HFFc6 (cell line): Measurements from ENCODE around the gene SRSF12. TPM values are rescaled to one million over a fixed set of nuclear protein-coding genes. Genes with fewer than 3 reads are reported as not detected.

Experiments used
- DNase-seq: peaks from one replicate; pipeline ENCODE4 v3.0.0-alpha.2; 2018
- H3K27ac Mint-ChIP-seq: 2 replicates; pipeline ENCODE4 v1.8.0; 2020; ENCODE audit warnings: mild to moderate bottlenecking, mixed read lengths
- H3K27me3 Mint-ChIP-seq: 2 replicates; pipeline ENCODE4 v1.8.0; 2021; ENCODE audit warnings: mild to moderate bottlenecking, moderate library complexity, mixed read lengths; ENCODE audit not compliant: insufficient read depth
- H3K36me3 Mint-ChIP-seq: 2 replicates; pipeline ENCODE4 v1.8.0; 2021; ENCODE audit warnings: low read depth, mixed read lengths
- H3K4me1 Mint-ChIP-seq: 2 replicates; pipeline ENCODE4 v1.8.0; 2020; ENCODE audit warnings: low read depth, mixed read lengths
- H3K4me3 Mint-ChIP-seq: 2 replicates; pipeline ENCODE4 v1.8.0; 2020; ENCODE audit warnings: mild to moderate bottlenecking, moderate library complexity, mixed read lengths
- H3K9me3 Mint-ChIP-seq: 2 replicates; pipeline ENCODE4 v1.8.0; 2020; ENCODE audit warnings: mild to moderate bottlenecking, mixed read lengths
- total RNA-seq, 6 experiments: library from RNA; stranded (reverse); fragmentation: NEBNext Ultra II Directional; extraction: Animal tissue kit (Norgen Biotek cat#: 25700); gene quantifications; 2 replicates in 1 of 6; 3 replicates in 5 of 6; pipeline ENCODE4 v1.2.3, GENCODE V29; 2021
- TF ChIP-seq, protein P1 (sequence below): fragments of 200-600 bp; sonication (generic); IDR thresholded peaks from 2 replicates; pipeline ENCODE4 v1.5.0; 2021; ENCODE audit warnings: antibody characterized with exemption, mild to moderate bottlenecking

Gene SRSF12
- total RNA-seq, 6 experiments from 2014 or later, result not detected

GRCh38 chr6:89048985-89049384, 68.9 kb downstream of the SRSF12 start:
- H3K36me3 Mint-ChIP-seq, result no peaks in the 10 kb centered on the region

GRCh38 chr6:89048288-89048923, 69.5 kb downstream of the SRSF12 start:
- Mint-ChIP-seq H3K4me1 (peaks cover 13% of the 10 kb centered on the region; the same call in 1 of the 2 replicates), H3K27ac (no peak overlapping the region), H3K9me3 (no peaks in the 10 kb centered on the region), H3K27me3 (no peaks in the 10 kb centered on the region; the same call in 1 of the 2 replicates), H3K36me3 (no peaks in the 10 kb centered on the region), H3K4me3 (no peak overlapping the region)
- DNase-seq, result no peak
- TF ChIP-seq, protein P1, sequence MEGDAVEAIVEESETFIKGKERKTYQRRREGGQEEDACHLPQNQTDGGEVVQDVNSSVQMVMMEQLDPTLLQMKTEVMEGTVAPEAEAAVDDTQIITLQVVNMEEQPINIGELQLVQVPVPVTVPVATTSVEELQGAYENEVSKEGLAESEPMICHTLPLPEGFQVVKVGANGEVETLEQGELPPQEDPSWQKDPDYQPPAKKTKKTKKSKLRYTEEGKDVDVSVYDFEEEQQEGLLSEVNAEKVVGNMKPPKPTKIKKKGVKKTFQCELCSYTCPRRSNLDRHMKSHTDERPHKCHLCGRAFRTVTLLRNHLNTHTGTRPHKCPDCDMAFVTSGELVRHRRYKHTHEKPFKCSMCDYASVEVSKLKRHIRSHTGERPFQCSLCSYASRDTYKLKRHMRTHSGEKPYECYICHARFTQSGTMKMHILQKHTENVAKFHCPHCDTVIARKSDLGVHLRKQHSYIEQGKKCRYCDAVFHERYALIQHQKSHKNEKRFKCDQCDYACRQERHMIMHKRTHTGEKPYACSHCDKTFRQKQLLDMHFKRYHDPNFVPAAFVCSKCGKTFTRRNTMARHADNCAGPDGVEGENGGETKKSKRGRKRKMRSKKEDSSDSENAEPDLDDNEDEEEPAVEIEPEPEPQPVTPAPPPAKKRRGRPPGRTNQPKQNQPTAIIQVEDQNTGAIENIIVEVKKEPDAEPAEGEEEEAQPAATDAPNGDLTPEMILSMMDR, result no peak

More at GRCh38 chr6:89048985-89049384, 68.9 kb downstream of the SRSF12 start:
- TF ChIP-seq, protein P1, result no peak
- no peak for DNase-seq
- no peak overlapping the region for H3K27ac Mint-ChIP-seq
- no peaks in the 10 kb centered on the region for H3K9me3 Mint-ChIP-seq
- peaks cover 2% of the 10 kb centered on the region for H3K27me3 Mint-ChIP-seq
- H3K4me3 Mint-ChIP-seq, result no peak overlapping the region
- H3K4me1 Mint-ChIP-seq, result peaks cover 13% of the 10 kb centered on the region; the same call in 1 of the 2 replicates

GRCh38 chr6:89047473-89047872, 70.4 kb downstream of the SRSF12 start:
- Mint-ChIP-seq H3K9me3 (no peaks in the 10 kb centered on the region), H3K27me3 (no peaks in the 10 kb centered on the region; the same call in 1 of the 2 replicates), H3K36me3 (no peaks in the 10 kb centered on the region), H3K27ac (no peak overlapping the region), H3K4me1 (peaks cover 13% of the 10 kb centered on the region; the same call in 1 of the 2 replicates), H3K4me3 (no peak overlapping the region)
- DNase-seq, result no peak
- TF ChIP-seq, protein P1, result no peak

Other genes starting within 250 kb of the SRSF12 start
- gene RNGTT, start 154.5 kb downstream of the SRSF12 start, total RNA-seq, result 10 to 100 TPM; 16.0 to 17.4 (median 16.8) TPM
- gene PNRC1, start 37.3 kb downstream of the SRSF12 start, total RNA-seq, result 10 to 100 TPM; 42.2 to 63.2 (median 52.8) TPM
- gene PM20D2, start 28.0 kb upstream of the SRSF12 start, total RNA-seq, result 1 to 10 TPM; 3.0 to 4.9 (median 3.2) TPM
- gene GABRR1, start 99.3 kb upstream of the SRSF12 start, total RNA-seq, result not detected
- gene GABRR2, start 197.2 kb upstream of the SRSF12 start, total RNA-seq, result under 1 TPM in 4 of 6 experiments, not detected in 2; 0.10 to 0.24 (median 0.12) TPM
- gene UBE2J1, start 234.7 kb upstream of the SRSF12 start, total RNA-seq, result 10 to 100 TPM; 35.9 to 45.2 (median 41.9) TPM